Omental fat pad (tissue), 4 donors: ENCODE results near the gene PSPN. TPM values are rescaled to one million over a fixed set of nuclear protein-coding genes. Genes with fewer than 3 reads are reported as not detected.

ENCODE experiments used
- ATAC-seq: fragments of 150-250 bp; one replicate; pipeline ENCODE4 v1.9.1; 2016; ENCODE audit warnings: mild to moderate bottlenecking, moderate library complexity; ENCODE audit not compliant: low FRiP score
- DNase-seq: peaks from one replicate; pipeline ENCODE4 v3.0.0-alpha.2; 2019; ENCODE audit warnings: low spot score
- total RNA-seq, 4 donors: library from RNA; depleted of rRNA; stranded (reverse); fragments of >200 nt; gene quantifications; one replicate each; pipeline ENCODE4 v1.1.0, GENCODE V29; 2016
- TF ChIP-seq, protein P1 (sequence below), 3 donors: fragments of 450-650 bp; IDR thresholded peaks; one replicate each; pipeline ENCODE4 v1.5.1; 2016 to 2017; ENCODE audit warnings: antibody characterized with exemption in 3 of 3, mild to moderate bottlenecking in 3 of 3, moderate library complexity in 2 of 3

The PSPN gene, protein sequence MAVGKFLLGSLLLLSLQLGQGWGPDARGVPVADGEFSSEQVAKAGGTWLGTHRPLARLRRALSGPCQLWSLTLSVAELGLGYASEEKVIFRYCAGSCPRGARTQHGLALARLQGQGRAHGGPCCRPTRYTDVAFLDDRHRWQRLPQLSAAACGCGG
- 1 to 10 TPM in 1 of 4 donors, under 1 TPM in 3; 0.47 to 1.0 (median 0.65) TPM for total RNA-seq

DNA sequence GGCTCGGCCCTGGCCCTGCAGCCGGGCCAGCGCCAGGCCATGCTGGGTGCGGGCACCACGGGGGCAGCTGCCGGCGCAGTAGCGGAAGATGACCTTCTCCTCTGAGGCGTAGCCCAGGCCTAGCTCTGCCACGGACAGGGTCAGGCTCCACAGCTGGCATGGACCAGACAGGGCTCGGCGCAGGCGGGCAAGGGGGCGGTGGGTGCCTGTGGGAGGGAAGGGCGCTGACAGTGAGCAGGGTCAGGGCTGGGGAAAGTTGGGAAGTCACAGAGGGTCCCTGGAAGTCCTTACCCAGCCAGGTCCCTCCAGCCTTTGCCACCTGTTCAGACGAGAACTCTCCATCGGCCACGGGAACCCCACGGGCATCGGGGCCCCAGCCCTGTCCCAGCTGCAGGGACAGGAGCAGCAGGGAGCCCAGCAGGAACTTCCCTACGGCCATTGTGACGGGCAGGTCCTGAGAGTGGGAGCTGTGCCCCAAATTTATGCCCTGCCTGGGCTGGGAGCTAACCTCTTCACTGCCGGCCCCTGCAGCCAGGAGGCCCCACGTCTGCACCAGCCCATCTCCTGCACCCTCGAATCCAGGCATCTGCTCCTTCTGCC lies at the start of gene PSPN:
Gene PSPN, minus strand, starts transcription at position 523 of the 600 bp plus-strand sequence. Its CDS starts 84 bp downstream, at position 439.
- TF ChIP-seq, protein P1, sequence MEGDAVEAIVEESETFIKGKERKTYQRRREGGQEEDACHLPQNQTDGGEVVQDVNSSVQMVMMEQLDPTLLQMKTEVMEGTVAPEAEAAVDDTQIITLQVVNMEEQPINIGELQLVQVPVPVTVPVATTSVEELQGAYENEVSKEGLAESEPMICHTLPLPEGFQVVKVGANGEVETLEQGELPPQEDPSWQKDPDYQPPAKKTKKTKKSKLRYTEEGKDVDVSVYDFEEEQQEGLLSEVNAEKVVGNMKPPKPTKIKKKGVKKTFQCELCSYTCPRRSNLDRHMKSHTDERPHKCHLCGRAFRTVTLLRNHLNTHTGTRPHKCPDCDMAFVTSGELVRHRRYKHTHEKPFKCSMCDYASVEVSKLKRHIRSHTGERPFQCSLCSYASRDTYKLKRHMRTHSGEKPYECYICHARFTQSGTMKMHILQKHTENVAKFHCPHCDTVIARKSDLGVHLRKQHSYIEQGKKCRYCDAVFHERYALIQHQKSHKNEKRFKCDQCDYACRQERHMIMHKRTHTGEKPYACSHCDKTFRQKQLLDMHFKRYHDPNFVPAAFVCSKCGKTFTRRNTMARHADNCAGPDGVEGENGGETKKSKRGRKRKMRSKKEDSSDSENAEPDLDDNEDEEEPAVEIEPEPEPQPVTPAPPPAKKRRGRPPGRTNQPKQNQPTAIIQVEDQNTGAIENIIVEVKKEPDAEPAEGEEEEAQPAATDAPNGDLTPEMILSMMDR (IDR thresholded peaks at IDR 0.05): no peak
- no peak for DNase-seq
- no peak for ATAC-seq

DNA sequence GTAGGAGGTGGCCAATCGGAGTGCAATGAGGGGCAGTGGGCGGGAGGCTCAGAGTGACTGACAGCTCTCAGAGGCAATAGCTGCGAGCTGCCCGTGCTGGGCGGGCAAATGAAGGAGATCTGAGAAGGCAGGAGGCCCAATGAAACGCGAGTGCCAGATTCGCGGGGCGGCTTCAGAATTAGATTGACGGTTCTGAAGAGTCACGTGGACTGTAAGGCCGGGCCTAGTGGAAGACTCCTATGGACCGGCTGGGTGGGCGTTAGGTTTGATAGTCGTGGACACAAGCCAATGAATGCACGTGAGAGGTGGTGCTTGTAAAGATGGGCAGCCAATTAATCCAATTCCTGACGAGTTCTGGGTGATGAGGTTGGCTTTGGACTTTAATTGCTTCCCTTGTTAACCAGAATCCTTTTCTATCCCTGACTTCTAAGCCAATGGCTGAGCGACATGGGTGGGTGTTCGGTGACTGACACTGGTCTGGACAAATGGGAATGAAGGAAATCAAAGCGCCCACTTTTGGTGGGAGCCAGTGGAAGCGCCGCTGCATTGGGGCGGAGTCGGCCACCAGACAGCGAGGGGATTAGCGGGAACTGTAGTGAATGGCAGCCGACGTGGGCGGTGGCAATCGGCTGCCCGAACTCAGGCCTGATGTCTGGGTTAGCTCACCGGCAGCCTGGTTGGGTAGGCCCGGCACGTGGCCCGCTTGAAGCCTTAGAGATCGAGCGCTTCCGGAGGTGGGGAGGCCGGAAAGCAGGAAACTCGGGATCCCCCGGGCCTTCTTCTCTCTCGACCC lies 49.4 kb upstream of the PSPN start:
- TF ChIP-seq, protein P1 (IDR thresholded peaks at IDR 0.05): no peak
- DNase-seq (peak; percentile 99), ATAC-seq (peak; percentile 96)

DNA sequence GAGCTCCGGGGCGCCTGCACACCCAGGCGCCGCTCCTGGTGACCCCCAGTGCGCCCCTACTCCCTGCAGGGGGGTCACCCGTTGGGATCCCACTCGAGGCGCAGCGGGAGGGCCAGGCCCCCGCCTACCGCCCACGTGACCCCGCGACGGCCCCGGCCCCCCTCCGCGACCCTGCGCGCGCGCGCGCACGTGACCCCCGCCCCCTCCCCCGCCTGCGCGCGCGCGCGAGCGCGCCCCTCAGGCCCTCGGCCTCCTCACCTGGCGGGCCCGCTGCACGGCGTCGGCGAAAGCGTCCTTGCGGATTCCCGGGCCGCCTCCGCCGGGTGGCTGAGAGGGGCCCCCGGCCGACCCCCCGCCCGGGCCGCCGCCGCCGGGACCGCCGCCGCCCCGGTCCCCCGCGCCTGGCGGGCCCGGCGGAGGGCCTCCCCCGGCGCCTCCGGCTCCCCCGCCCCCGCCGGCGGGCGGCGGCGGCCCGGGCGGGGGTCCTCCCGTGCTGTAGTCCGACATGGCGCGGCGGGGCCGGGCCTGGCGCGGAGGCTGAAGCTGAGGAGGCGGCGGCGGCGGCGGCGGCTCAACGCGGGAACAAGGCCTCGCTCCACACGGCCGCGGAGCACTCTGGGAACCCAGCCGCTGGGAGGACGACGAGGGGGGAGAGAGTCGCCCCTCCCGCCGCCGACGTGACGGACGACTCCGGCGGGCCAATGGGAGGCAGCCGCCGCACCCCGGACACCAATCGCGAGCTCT lies 48.6 kb upstream of the PSPN start, which contains the start of gene KHSRP:
Gene KHSRP, minus strand, starts transcription at position 617 of the 744 bp plus-strand sequence. Its CDS starts 110 bp downstream, at position 507.
- no peak for DNase-seq
- TF ChIP-seq, protein P1 (IDR thresholded peaks at IDR 0.05): no peak
- no peak for ATAC-seq

DNA sequence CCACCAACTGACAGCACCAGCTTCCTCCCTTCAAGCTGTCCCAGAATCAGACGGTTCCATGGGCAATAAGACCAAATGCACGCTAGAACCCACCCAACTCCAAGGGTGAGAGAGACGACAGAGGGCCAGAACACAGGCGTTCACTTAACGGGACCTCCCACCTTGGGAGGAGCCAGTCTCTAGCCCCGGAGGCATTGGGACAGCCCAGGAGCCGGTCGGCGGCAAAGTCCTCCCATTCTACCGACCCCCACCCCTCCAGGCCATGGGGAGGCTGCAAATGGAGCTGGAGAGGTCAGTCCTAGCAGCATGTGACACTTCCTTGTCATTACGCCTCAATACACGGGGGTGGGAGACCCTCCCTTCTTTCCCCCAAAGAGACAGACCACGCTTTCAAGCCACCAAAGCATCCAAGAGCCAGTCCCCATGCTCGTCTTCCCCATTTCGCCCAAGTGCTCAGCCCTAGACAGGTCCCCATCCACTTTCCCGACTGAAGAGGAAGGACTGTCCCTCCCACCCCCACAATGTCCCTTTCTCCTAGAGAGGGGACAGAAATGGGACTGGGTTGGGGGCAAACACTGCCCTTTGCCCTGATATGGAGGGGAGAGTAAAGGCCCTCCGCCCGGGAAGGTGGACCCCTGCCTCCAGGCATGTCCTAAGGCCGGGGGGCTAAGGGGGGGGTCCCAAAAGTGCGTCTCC lies 47.9 kb upstream of the PSPN start:
- DNase-seq (no peak), ATAC-seq (no peak)
- TF ChIP-seq, protein P1 (IDR thresholded peaks at IDR 0.05): no peak

DNA sequence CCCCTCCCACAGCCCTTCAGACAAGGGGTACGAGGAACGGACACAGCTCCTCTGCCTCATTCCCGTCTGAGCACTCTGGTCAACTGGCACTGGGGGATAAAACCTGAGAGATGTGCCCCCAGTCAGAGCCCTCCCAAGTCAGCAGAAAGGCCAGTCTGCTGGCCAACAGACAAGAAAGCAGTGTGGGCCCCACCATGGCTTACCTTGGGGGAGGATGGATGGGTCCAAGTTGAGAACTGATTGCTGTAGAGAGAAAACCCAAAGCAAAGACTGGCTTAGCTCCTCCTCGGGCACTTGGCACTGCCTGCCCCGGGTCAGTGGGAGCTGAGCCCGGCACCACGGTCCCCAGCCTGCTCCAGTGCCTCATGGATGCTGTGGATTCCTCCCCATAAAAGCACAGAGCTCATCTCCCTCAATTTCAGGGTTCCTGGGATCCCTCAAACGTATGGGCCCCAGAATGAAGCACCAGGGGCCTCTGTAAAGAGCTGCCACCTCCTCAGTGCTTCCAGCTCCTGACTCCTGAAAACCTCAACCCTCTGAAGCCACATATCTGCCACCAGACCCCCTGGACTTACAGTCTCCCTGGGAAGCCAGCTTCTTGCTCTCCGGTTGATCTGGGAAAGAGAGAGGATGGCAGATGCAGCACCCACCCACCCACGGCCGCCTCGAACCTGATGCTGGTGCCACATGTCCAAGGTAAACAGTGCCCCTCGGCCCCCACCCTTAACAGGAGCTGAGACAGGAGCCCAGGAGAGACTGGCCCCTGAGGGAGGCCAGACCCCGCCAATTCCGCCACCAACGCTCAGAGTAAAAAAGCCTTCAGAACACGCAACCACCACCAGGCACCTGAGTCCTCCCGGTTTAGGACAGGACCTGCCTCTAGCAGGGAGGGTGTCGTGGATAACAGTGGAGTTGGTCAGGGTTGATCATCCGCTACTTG lies 45.6 kb upstream of the PSPN start:
- TF ChIP-seq, protein P1 (IDR thresholded peaks at IDR 0.05): no peak
- ATAC-seq: no peak
- no peak for DNase-seq
